Mesothelial cell of epicardium (in vitro differentiated cells): Measurements from ENCODE around the gene SUPT4H1. TPM values are rescaled to one million over a fixed set of nuclear protein-coding genes. Genes with fewer than 3 reads are reported as not detected.

ENCODE experiments used
- DNase-seq, 2 experiments: peaks; one replicate each; pipeline ENCODE4 v3.0.0; 2021; ENCODE audit warnings: low spot score in 2 of 2; ENCODE audit not compliant: unreplicated experiment in 2 of 2
- H3K27ac Mint-ChIP-seq: 2 replicates; pipeline ENCODE4 v1.8.0; 2021; ENCODE audit warnings: mixed read lengths
- H3K27me3 Mint-ChIP-seq: 2 replicates; pipeline ENCODE4 v1.8.0; 2021; ENCODE audit warnings: low read depth, mixed read lengths
- H3K36me3 Mint-ChIP-seq: 2 replicates; pipeline ENCODE4 v1.8.0; 2021; ENCODE audit warnings: mixed read lengths
- H3K4me1 Mint-ChIP-seq: 2 replicates; pipeline ENCODE4 v1.8.0; 2021; ENCODE audit warnings: mixed read lengths
- H3K4me3 Mint-ChIP-seq: 2 replicates; pipeline ENCODE4 v1.8.0; 2021; ENCODE audit warnings: mild to moderate bottlenecking, moderate library complexity, mixed read lengths
- H3K9me3 Mint-ChIP-seq: 2 replicates; pipeline ENCODE4 v1.8.0; 2021; ENCODE audit warnings: mixed read lengths
- CTCF ChIP-seq: fragments of 200-600 bp; sonication (generic); IDR thresholded peaks from one replicate; pipeline ENCODE4 v1.5.0; 2021; ENCODE audit warnings: antibody characterized with exemption; ENCODE audit not compliant: unreplicated experiment
- total RNA-seq: library from RNA; stranded (reverse); gene quantifications from 3 replicates; pipeline ENCODE4 v1.2.1, GENCODE V29; 2021

Gene SUPT4H1
- total RNA-seq, 1 donor from 2014 or later: 76.8 TPM

- Mint-ChIP-seq H3K27me3 (no peaks in the 10 kb centered on the region), H3K4me1 (no peaks in the 10 kb centered on the region), H3K4me3 (no peak overlapping the region), H3K36me3 (peaks cover 15% of the 10 kb centered on the region), H3K27ac (no peak overlapping the region), H3K9me3 (no peaks in the 10 kb centered on the region)
- peak; percentile 16 to 29 for DNase-seq
- TF ChIP-seq CTCF: no peak
Observed at GRCh38 chr17:58312021-58312630, 39.9 kb downstream of the SUPT4H1 start.

- DNase-seq: peak; percentile 5 to 31
- Mint-ChIP-seq H3K36me3 (peaks cover 15% of the 10 kb centered on the region), H3K9me3 (no peaks in the 10 kb centered on the region), H3K4me3 (no peak overlapping the region), H3K4me1 (no peaks in the 10 kb centered on the region), H3K27me3 (no peaks in the 10 kb centered on the region), H3K27ac (no peak overlapping the region)
- no peak for TF ChIP-seq CTCF
Observed at GRCh38 chr17:58311429-58311894, 40.5 kb downstream of the SUPT4H1 start.

DNA sequence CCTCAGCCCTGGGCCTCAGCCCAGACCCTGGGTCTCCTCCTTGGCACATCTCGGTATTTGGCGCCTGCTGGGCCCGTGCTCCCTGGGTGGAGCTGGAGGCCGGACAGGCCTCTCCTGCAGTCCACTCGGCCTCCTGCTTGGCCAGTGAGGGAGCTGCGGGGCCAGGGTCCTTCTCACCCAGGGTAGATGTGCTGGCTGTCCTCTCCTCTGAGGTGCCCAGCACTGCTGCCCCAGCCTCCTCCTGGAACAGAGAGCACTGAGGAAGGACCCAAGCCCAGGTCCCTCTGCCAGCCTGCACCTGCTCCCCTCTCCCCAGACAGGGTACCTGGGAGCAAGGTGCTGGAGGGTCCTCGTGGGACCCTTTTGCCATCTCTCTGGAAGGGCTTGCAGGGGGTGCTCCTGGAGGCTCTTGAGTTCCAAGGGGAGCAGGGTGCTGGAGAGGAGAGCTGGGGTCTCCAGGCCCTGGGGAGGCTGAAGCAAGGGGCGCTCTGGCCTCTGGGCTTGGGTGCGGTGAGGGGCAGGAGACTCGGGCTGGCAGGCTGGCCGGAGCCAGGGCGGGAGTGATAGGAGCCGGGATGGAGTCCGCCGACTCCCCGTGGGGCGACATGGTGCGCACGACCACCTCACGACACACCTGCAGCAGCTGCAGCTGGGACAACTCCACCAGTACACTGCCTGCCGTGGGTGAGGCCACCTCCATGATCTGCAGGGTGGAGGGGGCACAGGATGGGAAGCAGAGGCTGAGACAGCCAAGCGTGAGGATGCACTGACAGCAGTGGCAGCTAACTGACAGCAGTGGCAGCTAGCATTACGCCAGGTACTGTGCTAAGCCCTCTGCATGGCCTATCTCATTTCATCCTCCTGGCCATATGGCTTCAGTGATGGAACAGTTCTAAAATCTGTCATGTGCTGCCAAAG is 41.2 kb downstream of the SUPT4H1 start:
- Mint-ChIP-seq H3K9me3 (no peaks in the 10 kb centered on the region), H3K27ac (no peak overlapping the region), H3K36me3 (peaks cover 15% of the 10 kb centered on the region), H3K27me3 (no peaks in the 10 kb centered on the region), H3K4me1 (no peaks in the 10 kb centered on the region), H3K4me3 (no peak overlapping the region)
- peak in 1 of 2 experiments; percentile 33 for DNase-seq
- TF ChIP-seq CTCF: no peak

GRCh38 chr17:58309918-58310259 is 42.1 kb downstream of the SUPT4H1 start:
- H3K4me1 Mint-ChIP-seq: no peaks in the 10 kb centered on the region
- TF ChIP-seq CTCF: no peak
- H3K36me3 Mint-ChIP-seq: peaks cover 12% of the 10 kb centered on the region
- no peak overlapping the region for H3K27ac Mint-ChIP-seq
- H3K9me3 Mint-ChIP-seq: no peaks in the 10 kb centered on the region
- H3K27me3 Mint-ChIP-seq: no peaks in the 10 kb centered on the region
- peak in 1 of 2 experiments; percentile 29 for DNase-seq
- no peak overlapping the region for H3K4me3 Mint-ChIP-seq

DNA sequence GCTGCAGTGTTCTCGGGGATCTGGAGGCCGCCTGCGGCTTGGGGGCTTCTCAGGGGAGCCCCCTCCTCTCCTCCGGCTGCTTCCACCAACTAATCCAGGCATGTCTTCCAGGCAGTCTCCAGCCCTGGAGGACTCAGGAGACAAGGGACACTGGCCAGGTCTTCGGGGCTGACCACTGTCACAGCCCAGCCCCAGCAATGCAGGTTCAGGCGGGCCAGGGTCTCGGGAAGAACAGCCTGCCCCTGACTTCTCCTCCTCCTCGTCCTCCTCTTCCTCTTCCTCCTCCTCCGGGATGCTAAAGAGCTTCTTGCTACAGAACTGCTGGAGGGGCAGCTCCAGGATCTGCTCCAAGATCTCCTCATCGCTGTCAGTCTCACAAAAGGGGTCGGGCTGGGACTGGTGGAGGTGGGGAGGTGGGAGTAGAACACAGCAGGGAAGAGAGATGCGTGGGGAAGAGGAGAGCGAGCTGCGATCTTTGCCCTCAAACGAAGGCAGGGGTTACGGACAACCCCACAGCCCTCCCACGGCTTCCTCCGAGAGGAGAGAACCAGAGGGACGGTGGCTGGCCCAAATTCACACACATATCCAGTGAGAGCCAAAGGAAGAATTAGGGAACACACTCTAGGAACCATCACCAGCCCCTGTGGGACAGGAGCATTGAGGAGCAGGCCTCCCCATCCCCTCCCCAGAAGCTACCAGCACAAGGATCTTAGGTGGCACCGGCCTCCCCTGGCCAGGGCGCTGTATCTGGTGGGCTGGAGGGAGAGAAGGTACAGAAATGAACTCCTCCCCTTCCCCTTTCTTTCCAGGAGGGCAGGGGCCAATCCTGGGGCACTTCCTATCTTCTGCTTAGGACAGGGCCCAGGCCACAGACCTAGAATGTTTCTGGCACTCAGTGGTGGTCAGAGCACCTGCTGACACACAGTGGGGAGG is 42.8 kb downstream of the SUPT4H1 start:
- TF ChIP-seq CTCF: no peak
- no peak overlapping the region for H3K4me3 Mint-ChIP-seq
- H3K27ac Mint-ChIP-seq: no peak overlapping the region
- H3K36me3 Mint-ChIP-seq: peaks cover 7% of the 10 kb centered on the region
- no peaks in the 10 kb centered on the region for H3K4me1 Mint-ChIP-seq
- no peaks in the 10 kb centered on the region for H3K27me3 Mint-ChIP-seq
- peak in 1 of 2 experiments; percentile 29 for DNase-seq
- H3K9me3 Mint-ChIP-seq: no peaks in the 10 kb centered on the region
